ENCODE results near the gene ABCG4.
"Not testable (repeated sequence)": the region's sequence is repeated elsewhere in the genome, so short reads cannot be mapped to it uniquely, and the experiment has no call there.

Gene ABCG4

GRCh38 chr11:119188887-119189286 is 40.0 kb downstream of the ABCG4 start:
- no peak for TF ChIP-seq CTCF (conservative IDR thresholded peaks at IDR 0.05; ENCODE audit: low read depth, low read length)
- DNase-seq (ENCODE audit: low read depth): no peak
- no peak overlapping the region for H3K4me3 ChIP-seq (ENCODE audit: low read depth, low read length)

GRCh38 chr11:119189393-119189792 is 40.5 kb downstream of the ABCG4 start:
- TF ChIP-seq CTCF (conservative IDR thresholded peaks at IDR 0.05; ENCODE audit: low read depth, low read length): no peak
- no peak for DNase-seq (ENCODE audit: low read depth)
- no peak overlapping the region for H3K4me3 ChIP-seq (ENCODE audit: low read depth, low read length)

GRCh38 chr11:119190531-119190930 is 41.7 kb downstream of the ABCG4 start:
- no peak for DNase-seq (ENCODE audit: low read depth)
- no peak for TF ChIP-seq CTCF (conservative IDR thresholded peaks at IDR 0.05; ENCODE audit: low read depth, low read length)
- H3K4me3 ChIP-seq (ENCODE audit: low read depth, low read length): no peak overlapping the region

GRCh38 chr11:119191265-119191664 is 42.4 kb downstream of the ABCG4 start:
- not testable (repeated sequence) for H3K4me3 ChIP-seq (ENCODE audit: low read depth, low read length); DNase-seq (ENCODE audit: low read depth)

- H3K4me3 ChIP-seq (ENCODE audit: low read depth, low read length): no peak overlapping the region
- peak; percentile 47 for DNase-seq (ENCODE audit: low read depth)
- TF ChIP-seq CTCF (conservative IDR thresholded peaks at IDR 0.05; ENCODE audit: low read depth, low read length): no peak
These were observed 43.3 kb downstream of the ABCG4 start for GRCh38 chr11:119192111-119192510.

- H3K4me3 ChIP-seq (ENCODE audit: low read depth, low read length): no peak overlapping the region
- DNase-seq (ENCODE audit: low read depth): no peak
- TF ChIP-seq CTCF (conservative IDR thresholded peaks at IDR 0.05; ENCODE audit: low read depth, low read length): no peak
These were observed 44.1 kb downstream of the ABCG4 start for GRCh38 chr11:119193001-119193400.

- no peak overlapping the region for H3K4me3 ChIP-seq (ENCODE audit: low read depth, low read length)
- TF ChIP-seq CTCF (conservative IDR thresholded peaks at IDR 0.05; ENCODE audit: low read depth, low read length): no peak
- no peak for DNase-seq (ENCODE audit: low read depth)
These were observed 44.8 kb downstream of the ABCG4 start for GRCh38 chr11:119193626-119194025.

Data from choroid plexus epithelial cell (primary cell).